ENCODE results near the gene ATP7B.

- no peak for TF ChIP-seq CTCF (conservative IDR thresholded peaks at IDR 0.05; ENCODE audit: low read length)
- no peak for TF ChIP-seq EZH2phosphoT487 (IDR thresholded peaks at IDR 0.05; ENCODE audit: borderline replicate concordance, low read depth, low read length)
Observed at GRCh38 chr13:51942189-51942588, 69.1 kb downstream of the ATP7B start.
